Neural progenitor cell (in vitro differentiated cells): ENCODE results near the gene STXBP3. TPM values are rescaled to one million over a fixed set of nuclear protein-coding genes. Genes with fewer than 3 reads are reported as not detected.

ENCODE experiments used
- DNase-seq: peaks from one replicate; pipeline ENCODE4 v3.0.0-alpha.2; 2016; ENCODE audit warnings: low spot score
- H2AFZ ChIP-seq: fragments of 200-600 bp; sonication (generic); replicated peaks from 2 replicates; pipeline ENCODE4 v1.6.1; 2016; ENCODE audit warnings: antibody characterized with exemption
- H3F3A ChIP-seq: fragments of 200-600 bp; sonication (generic); 2 replicates; pipeline ENCODE4 v1.6.1; 2016; ENCODE audit warnings: antibody characterized with exemption, low read depth
- H3K27ac ChIP-seq: fragments of 200-600 bp; sonication (generic); 2 replicates; pipeline ENCODE4 v1.5.1; 2016; ENCODE audit warnings: mild to moderate bottlenecking
- H3K27me3 ChIP-seq: fragments of 200-600 bp; sonication (generic); 2 replicates; pipeline ENCODE4 v1.6.1; 2016; ENCODE audit warnings: mild to moderate bottlenecking, moderate library complexity
- H3K36me3 ChIP-seq: fragments of 200-600 bp; sonication (generic); 2 replicates; pipeline ENCODE4 v1.5.1; 2016
- H3K4me1 ChIP-seq: fragments of 200-600 bp; sonication (generic); 2 replicates; pipeline ENCODE4 v1.6.1; 2016; ENCODE audit warnings: mixed run types
- H3K4me2 ChIP-seq: fragments of 200-600 bp; sonication (generic); 2 replicates; pipeline ENCODE4 v1.6.1; 2016
- H3K4me3 ChIP-seq: fragments of 200-600 bp; sonication (generic); 2 replicates; pipeline ENCODE4 v1.5.1; 2016
- H3K79me2 ChIP-seq: fragments of 200-600 bp; sonication (generic); 2 replicates; pipeline ENCODE4 v1.6.1; 2016; ENCODE audit warnings: low read depth
- H3K9ac ChIP-seq: fragments of 200-600 bp; sonication (generic); 2 replicates; pipeline ENCODE4 v1.6.1; 2016
- H3K9me3 ChIP-seq: fragments of 200-600 bp; sonication (generic); 2 replicates; pipeline ENCODE4 v1.5.1; 2016; ENCODE audit warnings: low read depth
- H4K20me1 ChIP-seq: fragments of 200-600 bp; sonication (generic); 2 replicates; pipeline ENCODE4 v1.6.1; 2016; ENCODE audit warnings: low read depth
- H3K27ac Mint-ChIP-seq: 3 replicates; pipeline ENCODE4 v1.8.0; 2021; ENCODE audit warnings: mixed read lengths
- H3K27me3 Mint-ChIP-seq: 2 replicates; pipeline ENCODE4 v1.8.0; 2022; ENCODE audit warnings: low read depth, mild to moderate bottlenecking, inconsistent platforms, moderate library complexity, mixed read lengths; ENCODE audit not compliant: insufficient read depth
- H3K36me3 Mint-ChIP-seq: 3 replicates; pipeline ENCODE4 v1.8.0; 2021; ENCODE audit warnings: mixed read lengths
- H3K4me1 Mint-ChIP-seq: 3 replicates; pipeline ENCODE4 v1.8.0; 2021; ENCODE audit warnings: mixed read lengths
- H3K4me3 Mint-ChIP-seq: 3 replicates; pipeline ENCODE4 v1.8.0; 2021; ENCODE audit warnings: mild to moderate bottlenecking, moderate library complexity, mixed read lengths
- H3K9me3 Mint-ChIP-seq: 3 replicates; pipeline ENCODE4 v1.8.0; 2020; ENCODE audit warnings: mixed read lengths
- CTCF ChIP-seq: fragments of 200-600 bp; sonication (generic); IDR thresholded peaks from 2 replicates; pipeline ENCODE4 v1.5.1; 2017; ENCODE audit warnings: antibody characterized with exemption, mild to moderate bottlenecking
- EZH2 ChIP-seq: fragments of 200-600 bp; sonication (generic); IDR thresholded peaks from 2 replicates; pipeline ENCODE4 v1.6.1; 2017; ENCODE audit warnings: antibody characterized with exemption, mild to moderate bottlenecking, moderate library complexity
- EZH2phosphoT487 ChIP-seq: fragments of 200-600 bp; sonication (generic); IDR thresholded peaks from 2 replicates; pipeline ENCODE4 v1.6.1; 2017; ENCODE audit warnings: antibody characterized with exemption
- total RNA-seq: library from RNA; depleted of rRNA; stranded (reverse); fragments of >200 nt; gene quantifications from 2 replicates; pipeline ENCODE4 v1.2.3, GENCODE V29; 2015; ENCODE audit warnings: low replicate concordance

The STXBP3 gene
- total RNA-seq, 1 donor from 2014 or later = 89.8 TPM

- no peaks in the 10 kb centered on the region for H3K27me3 ChIP-seq
- H3K9me3 ChIP-seq = no peaks in the 10 kb centered on the region
- H4K20me1 ChIP-seq = no peaks in the 10 kb centered on the region
- no peak overlapping the region for H3K9ac ChIP-seq
- H3F3A ChIP-seq = no peaks in the 10 kb centered on the region
- no peak overlapping the region for H3K27ac ChIP-seq
- Mint-ChIP-seq H3K27me3 (peaks cover 4% of the 10 kb centered on the region), H3K4me3 (no peak overlapping the region), H3K9me3 (peaks cover 1% of the 10 kb centered on the region), H3K4me1 (peaks cover 25% of the 10 kb centered on the region), H3K27ac (no peak overlapping the region), H3K36me3 (no peaks in the 10 kb centered on the region)
- no peak overlapping the region for H3K4me3 ChIP-seq
- no peak overlapping the region for H3K4me2 ChIP-seq
- no peak overlapping the region for H2AFZ ChIP-seq
- no peak for TF ChIP-seq EZH2
- no peak for TF ChIP-seq CTCF
- no peaks in the 10 kb centered on the region for H3K36me3 ChIP-seq
- no peaks in the 10 kb centered on the region for H3K79me2 ChIP-seq
- DNase-seq = no peak
- H3K4me1 ChIP-seq = no peaks in the 10 kb centered on the region
Observed at GRCh38 chr1:108831225-108831624, 84.8 kb downstream of the STXBP3 start.

GRCh38 chr1:108832929-108833328, 86.5 kb downstream of the STXBP3 start:
- Histone ChIP-seq H3K4me1 (no peaks in the 10 kb centered on the region), H3K4me3 (no peak overlapping the region), H3K4me2 (no peak overlapping the region), H3K9me3 (no peaks in the 10 kb centered on the region), H3K9ac (no peak overlapping the region), H4K20me1 (no peaks in the 10 kb centered on the region), H3K79me2 (no peaks in the 10 kb centered on the region), H3K36me3 (no peaks in the 10 kb centered on the region), H3K27me3 (no peaks in the 10 kb centered on the region), H3F3A (no peaks in the 10 kb centered on the region), H3K27ac (no peak overlapping the region), H2AFZ (no peak overlapping the region)
- Mint-ChIP-seq H3K9me3 (peaks cover 8% of the 10 kb centered on the region), H3K4me3 (no peak overlapping the region), H3K4me1 (peaks cover 22% of the 10 kb centered on the region), H3K27ac (no peak overlapping the region), H3K27me3 (peaks cover 4% of the 10 kb centered on the region), H3K36me3 (no peaks in the 10 kb centered on the region)
- DNase-seq = no peak
- no peak for TF ChIP-seq EZH2phosphoT487
- no peak for TF ChIP-seq EZH2
- TF ChIP-seq CTCF = no peak

GRCh38 chr1:108841703-108842102, 95.2 kb downstream of the STXBP3 start:
- Histone ChIP-seq H3K36me3 (peaks cover 4% of the 10 kb centered on the region), H3K27ac (peak overlapping the region; percentile 0), H4K20me1 (no peaks in the 10 kb centered on the region), H3K27me3 (no peaks in the 10 kb centered on the region), H3F3A (no peaks in the 10 kb centered on the region), H3K79me2 (no peaks in the 10 kb centered on the region), H3K4me3 (no peak overlapping the region), H2AFZ (no peak overlapping the region), H3K9ac (no peak overlapping the region), H3K9me3 (no peaks in the 10 kb centered on the region), H3K4me2 (peak overlapping the region; percentile 66), H3K4me1 (peaks cover 28% of the 10 kb centered on the region)
- no peak overlapping the region for H3K4me3 Mint-ChIP-seq
- H3K36me3 Mint-ChIP-seq = no peaks in the 10 kb centered on the region
- no peak for DNase-seq
- H3K9me3 Mint-ChIP-seq = peaks cover 6% of the 10 kb centered on the region
- TF ChIP-seq EZH2phosphoT487 = no peak
- no peak for TF ChIP-seq CTCF
- TF ChIP-seq EZH2 = no peak
- H3K27me3 Mint-ChIP-seq = no peaks in the 10 kb centered on the region
- no peak overlapping the region for H3K27ac Mint-ChIP-seq
- H3K4me1 Mint-ChIP-seq = peaks cover 14% of the 10 kb centered on the region
